Measurements from ENCODE around the gene SH3GL2. TPM values are rescaled to one million over a fixed set of nuclear protein-coding genes. Genes with fewer than 3 reads are reported as not detected.
A peak's percentile ranks its signal among the peaks of the same experiment; 100 is the strongest.

The SH3GL2 gene
- total RNA-seq, 1 donor, result 0.43 TPM

DNA sequence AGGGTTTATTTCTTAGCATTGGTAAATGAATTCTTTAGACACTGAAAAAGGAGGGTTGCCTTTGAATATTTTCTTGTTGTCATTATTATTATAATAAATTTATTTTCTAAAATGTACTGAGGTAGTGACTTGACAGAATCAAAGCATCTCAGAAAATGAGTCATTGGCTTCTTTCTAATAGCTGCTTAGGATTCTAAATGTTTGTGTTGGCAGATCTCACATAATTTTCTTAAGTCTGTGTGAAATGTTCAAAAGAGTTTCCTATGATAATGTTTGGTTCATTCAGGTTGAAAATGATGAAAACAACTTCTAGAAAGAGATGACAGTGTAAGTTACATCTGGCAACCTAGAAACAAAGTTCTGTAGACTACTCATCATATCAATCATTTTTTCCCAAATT lies 69.7 kb downstream of the SH3GL2 start:
- no peak overlapping the region for H3K4me3 ChIP-seq (ENCODE audit: low read depth, low read length)
- TF ChIP-seq, protein P1, sequence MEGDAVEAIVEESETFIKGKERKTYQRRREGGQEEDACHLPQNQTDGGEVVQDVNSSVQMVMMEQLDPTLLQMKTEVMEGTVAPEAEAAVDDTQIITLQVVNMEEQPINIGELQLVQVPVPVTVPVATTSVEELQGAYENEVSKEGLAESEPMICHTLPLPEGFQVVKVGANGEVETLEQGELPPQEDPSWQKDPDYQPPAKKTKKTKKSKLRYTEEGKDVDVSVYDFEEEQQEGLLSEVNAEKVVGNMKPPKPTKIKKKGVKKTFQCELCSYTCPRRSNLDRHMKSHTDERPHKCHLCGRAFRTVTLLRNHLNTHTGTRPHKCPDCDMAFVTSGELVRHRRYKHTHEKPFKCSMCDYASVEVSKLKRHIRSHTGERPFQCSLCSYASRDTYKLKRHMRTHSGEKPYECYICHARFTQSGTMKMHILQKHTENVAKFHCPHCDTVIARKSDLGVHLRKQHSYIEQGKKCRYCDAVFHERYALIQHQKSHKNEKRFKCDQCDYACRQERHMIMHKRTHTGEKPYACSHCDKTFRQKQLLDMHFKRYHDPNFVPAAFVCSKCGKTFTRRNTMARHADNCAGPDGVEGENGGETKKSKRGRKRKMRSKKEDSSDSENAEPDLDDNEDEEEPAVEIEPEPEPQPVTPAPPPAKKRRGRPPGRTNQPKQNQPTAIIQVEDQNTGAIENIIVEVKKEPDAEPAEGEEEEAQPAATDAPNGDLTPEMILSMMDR (IDR thresholded peaks at IDR 0.05; ENCODE audit: insufficient read depth, low read depth, low read length), result no peak
- no peak for DNase-seq (ENCODE audit: low read depth)

DNA sequence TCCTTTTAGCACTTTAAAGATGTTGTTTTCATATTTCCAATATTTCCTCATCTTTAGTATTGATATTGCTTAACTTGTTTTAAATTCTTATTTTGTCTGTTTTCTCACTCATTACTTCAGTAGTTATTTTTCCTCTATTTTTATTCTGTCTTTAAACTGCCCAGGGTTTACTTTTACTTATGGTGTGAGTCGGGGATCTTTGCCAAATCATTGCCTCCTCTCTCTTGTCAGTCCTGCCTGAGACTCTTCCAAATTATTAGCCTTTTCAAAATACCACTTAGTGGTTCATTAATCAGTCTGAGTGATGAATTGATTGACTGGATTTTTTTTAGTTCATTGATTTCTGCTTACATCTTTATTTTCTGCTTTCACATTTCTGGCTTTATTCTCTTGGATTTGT lies 72.9 kb downstream of the SH3GL2 start:
- no peak overlapping the region for H3K4me3 ChIP-seq (ENCODE audit: low read depth, low read length)
- TF ChIP-seq, protein P1 (IDR thresholded peaks at IDR 0.05; ENCODE audit: insufficient read depth, low read depth, low read length), result no peak

DNA sequence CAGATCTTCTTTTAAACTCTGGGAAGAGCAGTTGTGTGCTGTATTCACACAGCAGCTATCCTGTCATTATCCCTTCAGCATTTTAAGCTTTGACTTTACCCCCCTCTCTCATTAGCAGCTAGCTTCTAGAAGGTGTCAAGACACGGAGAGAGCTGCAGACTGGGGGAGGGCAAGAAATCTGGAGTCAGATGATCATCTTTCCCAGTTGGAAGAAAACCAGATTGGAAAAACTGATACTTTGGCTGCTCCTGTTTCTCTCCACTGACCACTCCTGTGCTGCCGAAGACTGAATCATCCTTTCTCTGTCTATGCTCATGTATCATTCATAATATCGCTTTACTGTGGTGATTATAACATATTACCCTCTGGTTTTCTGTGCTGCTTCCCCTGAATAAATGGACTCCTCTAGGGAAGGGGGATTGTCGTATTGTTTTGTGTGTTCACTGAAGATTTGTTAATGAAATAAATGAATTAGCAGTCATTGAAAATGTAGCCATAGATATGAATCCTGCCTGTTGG lies 75.1 kb downstream of the SH3GL2 start:
- DNase-seq (ENCODE audit: low read depth), result no peak
- TF ChIP-seq, protein P1 (IDR thresholded peaks at IDR 0.05; ENCODE audit: insufficient read depth, low read depth, low read length), result no peak
- no peak overlapping the region for H3K4me3 ChIP-seq (ENCODE audit: low read depth, low read length)

More for the DNA sequence above, 72.9 kb downstream of the SH3GL2 start:
- DNase-seq (ENCODE audit: low read depth), result peak; percentile 8

DNA sequence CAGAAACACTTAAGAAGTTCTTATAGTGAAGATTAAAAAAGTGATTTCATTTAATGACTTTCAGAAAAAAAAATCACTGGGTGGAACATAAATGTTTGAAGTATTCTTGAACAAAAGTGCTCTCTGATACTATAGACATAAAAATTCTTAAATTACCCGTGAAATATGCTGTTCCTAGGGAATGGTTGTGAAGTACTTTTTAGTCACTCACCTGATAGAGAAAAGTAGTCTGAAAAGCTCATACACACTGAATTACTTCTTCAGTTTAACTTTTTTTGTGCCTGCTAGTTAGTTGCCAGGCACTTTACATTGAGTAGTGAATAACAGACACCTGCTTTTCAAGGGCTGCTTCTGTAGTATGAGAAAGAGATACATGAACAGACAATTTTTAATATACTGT lies 78.0 kb downstream of the SH3GL2 start:
- TF ChIP-seq, protein P1 (IDR thresholded peaks at IDR 0.05; ENCODE audit: insufficient read depth, low read depth, low read length), result no peak
- no peak overlapping the region for H3K4me3 ChIP-seq (ENCODE audit: low read depth, low read length)
- no peak for DNase-seq (ENCODE audit: low read depth)

DNA sequence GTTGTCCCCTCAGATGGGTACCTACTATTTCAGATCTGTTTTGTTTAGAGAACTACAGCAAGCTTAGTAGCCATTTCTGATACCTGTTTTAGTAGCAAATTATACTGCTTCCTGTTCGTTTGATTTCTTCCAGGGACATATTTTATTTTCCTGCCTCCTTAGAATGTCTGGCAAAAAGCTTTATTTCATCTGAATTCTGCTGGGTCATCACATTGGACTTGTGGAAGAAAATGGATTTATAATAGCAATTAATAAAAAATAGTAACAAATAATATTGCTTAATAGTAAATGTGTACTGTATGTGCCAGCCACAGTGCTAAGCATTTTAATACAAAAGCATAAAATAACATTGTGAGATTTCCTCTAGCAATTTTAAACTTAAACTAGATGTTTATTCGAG lies 79.4 kb downstream of the SH3GL2 start:
- no peak overlapping the region for H3K4me3 ChIP-seq (ENCODE audit: low read depth, low read length)
- no peak for DNase-seq (ENCODE audit: low read depth)
- TF ChIP-seq, protein P1 (IDR thresholded peaks at IDR 0.05; ENCODE audit: insufficient read depth, low read depth, low read length), result no peak

DNA sequence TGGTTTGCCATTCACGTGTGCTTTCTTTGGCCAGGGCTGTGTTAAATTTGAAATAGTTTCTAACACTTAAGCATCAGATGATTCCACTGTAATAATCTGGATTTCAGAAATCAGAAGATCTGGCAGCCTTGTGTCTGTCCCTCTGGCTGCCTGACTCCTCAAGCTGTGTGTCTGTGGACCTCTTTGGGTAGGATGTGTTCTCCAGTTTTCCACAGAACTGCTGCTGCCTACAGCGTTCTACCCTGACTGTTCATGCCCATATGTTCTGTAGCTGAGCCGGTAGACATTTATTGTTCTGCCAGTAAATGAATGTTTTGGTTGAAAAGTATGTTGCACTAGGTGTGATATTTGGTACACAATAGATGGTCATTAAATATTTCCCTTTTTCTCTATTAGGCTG lies 81.3 kb downstream of the SH3GL2 start:
- no peak for DNase-seq (ENCODE audit: low read depth)
- TF ChIP-seq, protein P1 (IDR thresholded peaks at IDR 0.05; ENCODE audit: insufficient read depth, low read depth, low read length), result no peak

DNA sequence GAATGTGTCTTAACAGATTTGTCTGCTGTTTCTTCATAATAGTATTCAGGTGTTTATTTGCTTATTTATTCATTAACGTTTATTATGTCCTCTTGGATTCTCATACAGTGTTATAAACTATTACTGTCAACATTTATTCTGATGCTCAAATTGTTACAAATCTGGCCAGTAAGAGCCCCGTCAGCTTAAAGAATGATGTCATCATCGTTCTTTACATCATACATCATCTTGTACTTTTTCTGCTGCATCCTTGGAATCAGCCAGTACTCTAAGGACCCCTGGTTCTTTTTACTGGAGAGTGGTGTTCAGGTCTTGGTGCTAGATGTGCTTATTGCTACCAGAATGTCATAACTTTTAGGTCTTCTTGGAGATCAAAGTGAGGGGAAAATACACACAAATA lies 86.6 kb downstream of the SH3GL2 start:
- H3K4me3 ChIP-seq (ENCODE audit: low read depth, low read length), result no peak overlapping the region
- TF ChIP-seq, protein P1 (IDR thresholded peaks at IDR 0.05; ENCODE audit: insufficient read depth, low read depth, low read length), result no peak
- no peak for DNase-seq (ENCODE audit: low read depth)

More for the DNA sequence above, 81.3 kb downstream of the SH3GL2 start:
- H3K4me3 ChIP-seq (ENCODE audit: low read depth, low read length), result no peak overlapping the region

Measured in fibroblast of villous mesenchyme (primary cell).